K562 (cell line): ENCODE results near the gene STYXL1.

Experiments
- EP300 ChIP-seq: IDR thresholded peaks from 2 replicates; pipeline ENCODE4 v1.6.1; 2012; ENCODE audit warnings: low read length, improper control_type of control experiment
- TBL1XR1 ChIP-seq, 2 experiments: IDR thresholded peaks; 2 replicates each; pipeline ENCODE4 v1.6.1; 2012; ENCODE audit warnings: improper control_type of control experiment in 2 of 2, low read length in 2 of 2, mild to moderate bottlenecking in 1 of 2

GRCh38 chr7:75967055-75967454 is 80.7 kb downstream of the STYXL1 start:
- TF ChIP-seq EP300: no peak
- TF ChIP-seq TBL1XR1 (IDR thresholded peaks at IDR 0.05; ENCODE audit: low read length in 2 of 2): no peak
